ENCODE measurements around the gene SEMA5A.
"Not testable (repeated sequence)": the region's sequence is repeated elsewhere in the genome, so short reads cannot be mapped to it uniquely, and the experiment has no call there.

Gene SEMA5A

GRCh38 chr5:9390113-9390512 is 155.8 kb downstream of the SEMA5A start:
- DNase-seq, result no peak

DNA sequence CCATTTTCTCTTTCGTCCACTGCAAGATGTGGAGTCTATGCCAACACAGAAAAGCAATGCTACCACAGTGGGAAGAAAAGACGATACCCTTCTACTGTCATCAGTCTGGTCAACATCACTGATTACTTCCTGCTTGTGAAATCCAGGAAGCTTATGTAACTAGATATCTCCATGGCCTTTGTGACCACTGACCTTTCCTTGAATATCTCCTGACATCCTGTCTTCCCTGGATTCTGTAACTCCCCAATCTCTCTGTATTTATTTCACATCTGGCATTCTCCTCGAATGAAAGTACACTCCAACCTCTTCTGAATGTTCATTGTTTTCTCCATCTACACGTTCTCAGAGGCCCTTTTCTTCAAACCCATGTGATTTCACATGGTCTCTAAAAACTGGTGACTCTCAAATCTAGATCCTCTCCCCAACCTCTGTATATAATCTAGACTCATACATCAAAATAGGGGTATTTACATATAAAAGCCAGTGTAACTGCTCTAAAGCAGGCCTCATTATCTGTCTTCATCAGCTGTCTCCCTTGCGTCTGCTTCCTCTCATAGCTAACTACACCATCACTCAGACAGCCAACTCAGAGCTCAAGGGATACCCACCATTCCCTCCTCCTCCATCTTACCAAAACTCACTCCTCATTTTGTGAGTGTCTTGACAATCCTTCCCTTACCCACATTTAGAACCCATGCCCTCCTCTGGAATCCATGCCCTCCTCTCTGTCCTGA is 156.8 kb downstream of the SEMA5A start:
- DNase-seq, result no peak

GRCh38 chr5:9387879-9388278 is 158.0 kb downstream of the SEMA5A start:
- no peak for DNase-seq

GRCh38 chr5:9386945-9387344 is 158.9 kb downstream of the SEMA5A start:
- no peak for DNase-seq

- no peak for DNase-seq
Observed at GRCh38 chr5:9382522-9382921, 163.4 kb downstream of the SEMA5A start.

DNA sequence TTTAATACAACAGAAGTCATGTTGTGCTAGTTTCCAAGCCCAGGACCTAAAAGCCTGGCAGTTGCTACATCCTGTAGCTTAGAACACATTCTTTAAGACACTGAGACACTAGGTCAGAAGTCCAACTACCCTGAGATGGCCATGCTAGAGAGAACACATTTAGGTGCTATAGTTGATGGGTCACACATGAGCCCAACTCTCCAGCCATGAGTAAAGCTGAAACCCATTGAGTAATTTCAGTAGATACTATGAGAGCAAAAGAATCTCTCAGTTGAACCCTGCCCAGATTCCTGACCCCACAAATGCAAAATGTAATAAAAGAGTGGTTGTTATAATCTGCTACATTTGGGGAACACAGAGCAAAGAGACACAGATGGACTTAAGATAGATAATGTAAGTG is 164.4 kb downstream of the SEMA5A start:
- DNase-seq, result no peak

GRCh38 chr5:9380109-9380508 is 165.8 kb downstream of the SEMA5A start:
- DNase-seq, result no peak

- DNase-seq, result no peak
Observed at GRCh38 chr5:9376363-9377117, 169.3 kb downstream of the SEMA5A start.

- no peak for DNase-seq
Observed at GRCh38 chr5:9375756-9376155, 170.1 kb downstream of the SEMA5A start.

- no peak for DNase-seq
Observed at GRCh38 chr5:9374025-9374424, 171.8 kb downstream of the SEMA5A start.

- DNase-seq, result no peak
Observed at GRCh38 chr5:9373571-9373970, 172.3 kb downstream of the SEMA5A start.

DNA sequence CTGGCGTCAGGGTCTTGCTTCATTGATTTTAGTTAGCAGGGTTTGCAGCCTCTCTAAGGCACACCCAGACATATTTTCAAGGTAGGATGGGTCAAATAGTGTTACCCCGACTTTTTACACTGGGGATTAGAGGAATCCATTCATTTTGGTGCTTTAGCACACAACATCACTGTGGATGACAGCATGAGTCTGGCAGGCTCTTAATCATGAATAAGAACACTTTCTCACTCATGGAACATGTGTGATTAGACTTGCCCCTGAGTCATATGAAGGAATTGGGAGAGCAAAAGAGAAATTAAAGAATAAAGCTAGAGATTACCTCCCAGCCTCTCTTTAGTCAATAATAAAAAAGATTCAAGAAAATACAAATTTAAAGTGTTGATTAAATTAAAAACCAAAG is 175.6 kb downstream of the SEMA5A start:
- DNase-seq, result no peak

DNA sequence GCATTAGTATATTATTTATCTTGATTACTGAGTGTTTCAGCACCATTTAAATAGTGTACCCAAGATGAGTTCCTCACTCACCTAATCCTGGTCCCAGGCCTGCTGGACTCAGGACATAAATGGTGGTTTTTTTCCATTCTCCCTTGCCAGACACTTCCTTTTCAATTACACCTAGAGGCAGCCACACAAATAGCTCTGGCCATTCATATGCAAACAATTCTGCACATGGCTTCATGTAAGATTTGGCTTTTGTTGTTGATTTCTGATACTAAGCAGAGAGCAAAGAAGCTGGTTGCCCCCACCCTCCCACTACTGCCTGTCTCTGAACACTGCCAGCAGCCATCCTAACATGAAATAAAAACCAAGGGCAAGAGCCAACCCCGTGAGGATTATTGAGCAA is 180.4 kb downstream of the SEMA5A start:
- no peak for DNase-seq

- no peak for DNase-seq
Observed at GRCh38 chr5:9363449-9363848, 182.4 kb downstream of the SEMA5A start.

GRCh38 chr5:9363026-9363425 is 182.8 kb downstream of the SEMA5A start:
- DNase-seq, result no peak

DNA sequence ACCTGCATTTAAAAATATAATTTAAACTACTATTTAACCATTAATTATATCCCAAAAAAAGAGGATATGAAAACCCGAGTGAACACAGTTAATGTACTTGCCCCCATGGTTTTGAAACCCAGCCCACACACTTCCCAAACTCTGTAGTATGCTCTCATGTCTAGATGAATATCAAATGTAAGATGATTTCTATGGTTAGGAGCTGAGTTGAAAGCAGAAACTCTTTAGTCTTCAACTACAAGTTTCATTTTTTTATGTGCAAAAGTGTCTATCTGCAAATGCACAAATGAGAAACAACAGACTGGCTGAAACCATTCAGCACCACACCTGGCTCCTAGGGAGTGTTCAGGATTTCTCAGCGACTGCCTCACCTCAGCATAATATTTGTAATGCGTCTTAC is 183.3 kb downstream of the SEMA5A start:
- DNase-seq, result no peak

GRCh38 chr5:9361835-9362234 is 184.0 kb downstream of the SEMA5A start:
- peak; percentile 37 for DNase-seq

DNA sequence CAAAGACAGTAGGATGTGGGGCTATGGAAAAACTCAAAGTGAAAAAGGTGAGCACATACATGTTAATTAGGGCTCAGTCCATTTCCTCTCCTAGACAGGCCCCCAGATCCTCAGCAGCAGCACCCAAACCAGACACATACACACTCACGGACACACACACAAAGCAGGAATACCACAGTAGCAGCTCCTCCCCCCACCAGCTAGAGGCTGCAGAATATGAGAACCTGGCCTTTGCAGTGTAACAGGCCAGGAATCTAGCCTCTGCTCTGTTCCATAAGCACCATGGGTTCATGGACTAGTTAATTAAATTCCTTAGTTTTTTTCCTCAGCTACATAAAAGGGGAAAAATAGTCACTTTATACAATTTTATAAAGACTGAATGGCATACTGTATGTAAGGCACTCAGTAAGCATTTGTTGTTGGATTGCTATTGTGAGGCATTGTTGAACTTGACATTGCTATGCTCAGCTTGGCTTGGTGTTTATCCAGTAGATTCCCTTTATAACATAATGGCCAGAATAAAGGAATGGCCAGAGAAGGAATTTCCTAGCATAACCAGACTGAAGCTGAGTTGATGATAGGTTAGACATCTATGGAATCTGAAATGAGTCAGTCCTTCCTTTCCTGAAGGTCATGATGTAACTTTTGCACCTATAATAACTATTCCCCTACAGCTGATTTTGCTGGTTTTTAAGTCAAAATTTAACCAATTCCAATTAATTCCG is 186.8 kb downstream of the SEMA5A start:
- peak; percentile 59 for DNase-seq

DNA sequence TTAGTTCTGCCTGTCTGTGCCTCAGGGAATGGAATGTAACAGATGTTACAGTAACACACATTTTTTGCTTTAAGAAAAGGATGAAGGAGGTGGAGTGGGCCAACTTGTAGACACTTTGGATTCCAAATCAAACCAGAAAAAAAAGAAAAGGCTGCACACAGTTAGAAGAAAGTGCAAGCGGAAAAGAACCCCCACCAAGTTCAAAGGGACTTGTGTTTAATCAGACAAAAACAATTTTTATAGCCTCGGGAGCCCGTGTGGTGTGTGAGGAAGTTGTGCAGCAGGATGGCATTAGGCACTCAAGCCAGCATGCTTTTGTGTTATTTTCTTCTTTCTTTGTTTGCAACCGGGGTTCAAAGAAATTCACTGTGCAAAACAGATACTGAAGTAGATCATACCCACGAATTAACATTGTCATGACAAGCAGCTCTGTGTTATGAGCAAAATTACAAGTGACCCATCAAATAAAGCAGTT is 189.5 kb downstream of the SEMA5A start:
- DNase-seq, result no peak

DNA sequence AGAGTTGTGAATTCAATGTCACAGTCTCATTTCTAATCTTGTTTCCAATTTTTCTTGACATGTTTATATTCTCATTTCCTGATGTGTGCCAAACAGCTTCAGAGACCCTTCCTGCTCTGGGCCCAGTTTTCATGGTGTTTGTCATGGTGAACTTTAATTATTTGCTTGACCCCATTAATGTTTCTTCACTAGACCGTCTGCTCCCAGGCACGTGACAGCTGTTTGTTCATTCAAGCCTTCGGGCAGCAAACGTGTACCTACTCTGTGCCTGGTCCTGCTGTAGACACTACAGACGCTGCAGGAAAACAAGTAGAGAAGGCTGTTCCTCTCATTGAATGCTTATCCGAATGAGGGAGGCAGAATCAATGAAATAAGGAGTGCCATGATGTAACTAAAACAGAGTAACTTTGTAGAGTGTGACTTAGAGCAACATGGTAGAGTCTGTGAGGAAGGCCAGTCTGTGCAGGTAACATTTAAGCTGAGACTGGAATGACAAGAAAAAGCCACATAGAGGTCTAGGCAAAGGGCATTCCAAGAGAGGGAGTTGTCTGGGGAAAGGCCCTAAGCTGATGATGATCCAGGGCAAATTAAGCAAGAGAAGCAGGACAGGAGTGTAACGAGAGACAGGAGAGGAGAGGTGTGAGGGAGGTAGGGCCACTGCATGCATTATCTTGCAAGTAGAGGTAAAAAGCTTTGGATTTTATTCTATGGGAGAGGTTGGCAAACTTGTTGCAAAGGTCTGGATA is 191.4 kb downstream of the SEMA5A start:
- DNase-seq, result no peak

DNA sequence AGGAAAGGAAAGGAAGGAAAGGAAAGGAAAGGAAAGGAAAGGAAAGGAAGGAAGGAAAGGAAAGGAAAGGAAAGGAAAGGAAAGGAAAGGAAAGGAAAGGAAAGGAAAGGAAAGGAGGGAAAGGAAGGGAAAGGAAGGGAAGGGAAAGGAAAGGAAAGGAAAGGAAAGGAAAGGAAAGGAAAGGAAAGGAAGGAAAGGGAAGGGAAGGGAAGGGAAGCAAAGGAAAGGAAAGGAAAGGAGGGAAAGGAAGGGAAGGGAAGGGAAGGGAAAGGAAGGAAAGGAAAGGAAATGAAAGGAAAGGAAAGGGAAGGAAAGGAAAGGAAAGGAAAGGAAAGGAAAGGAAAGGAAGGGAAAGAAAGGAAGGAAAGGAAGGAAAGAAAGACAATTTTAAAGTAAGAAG is 192.8 kb downstream of the SEMA5A start:
- DNase-seq, result not testable (repeated sequence)

- DNase-seq, result no peak
Observed at GRCh38 chr5:9351546-9351945, 194.3 kb downstream of the SEMA5A start.

DNA sequence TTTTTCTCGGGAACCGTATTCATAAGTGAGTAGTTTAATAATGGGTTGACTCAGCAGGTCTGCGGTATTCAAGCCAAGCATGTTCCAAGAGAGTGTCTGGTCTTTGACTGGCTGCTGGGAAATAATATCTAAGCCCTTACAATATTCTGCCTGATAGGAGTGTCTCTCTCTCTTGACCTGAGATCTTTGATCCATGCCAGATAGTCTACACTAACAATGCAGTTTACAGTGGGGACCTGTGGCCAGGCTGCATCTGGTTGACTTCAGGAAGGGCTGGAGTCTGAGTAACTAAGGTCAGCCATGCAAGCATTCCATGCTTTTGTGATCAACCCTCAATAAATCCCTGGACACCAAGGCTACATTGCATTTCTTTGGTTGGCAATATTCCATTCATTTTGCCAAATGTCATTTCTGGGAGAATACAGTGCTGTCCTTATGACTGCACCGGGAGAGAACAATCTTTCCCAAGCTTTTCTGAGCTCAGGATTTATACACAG is 195.5 kb downstream of the SEMA5A start:
- no peak for DNase-seq
